Measurements from ENCODE around the gene C3orf80.
"Not testable (repeated sequence)": the region's sequence is repeated elsewhere in the genome, so short reads cannot be mapped to it uniquely, and the experiment has no call there.

The C3orf80 gene

DNA sequence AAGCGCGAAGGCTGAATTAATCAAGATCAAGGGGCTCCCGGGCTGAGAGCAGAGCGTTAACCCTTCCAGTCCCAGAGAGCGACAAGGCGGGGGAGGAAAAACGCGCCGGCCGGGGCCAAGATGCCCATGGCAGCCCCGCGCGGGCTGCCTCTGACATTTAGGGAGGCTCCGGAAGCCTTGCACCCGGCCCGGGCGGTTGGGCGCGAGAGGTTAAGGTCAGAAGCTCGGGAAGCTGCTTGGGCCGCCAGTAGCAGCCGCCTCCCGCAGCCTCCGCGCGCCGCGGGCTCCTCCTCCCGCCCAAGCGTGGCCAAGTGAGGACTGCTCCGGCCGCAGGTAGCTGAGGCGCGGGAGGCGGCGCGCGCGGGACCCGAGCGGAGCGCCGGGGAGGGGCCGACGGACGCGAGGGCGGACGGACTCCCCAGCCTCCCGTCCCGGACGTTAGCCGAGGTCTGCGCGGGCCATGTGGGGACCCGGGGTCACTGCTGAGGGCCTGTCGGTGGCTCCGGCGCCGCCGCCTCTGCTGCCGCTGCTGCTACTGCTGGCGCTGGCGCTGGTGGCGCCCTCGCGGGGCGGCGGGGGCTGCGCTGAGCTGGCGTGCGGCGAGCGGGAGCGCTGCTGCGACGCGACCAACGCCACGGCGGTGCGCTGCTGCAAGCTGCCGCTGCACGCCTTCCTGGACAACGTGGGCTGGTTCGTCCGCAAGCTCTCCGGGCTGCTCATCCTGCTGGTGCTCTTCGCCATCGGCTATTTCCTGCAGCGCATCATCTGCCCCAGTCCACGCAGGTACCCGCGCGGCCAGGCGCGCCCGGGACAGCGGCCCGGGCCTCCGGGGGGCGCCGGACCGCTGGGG, at the start of gene C3orf80:
C3orf80 (plus strand) TSS at position 247 of the 850 bp plus-strand sequence; CDS start at position 461, 214 bp downstream.
- DNase-seq = peak; percentile 58

DNA sequence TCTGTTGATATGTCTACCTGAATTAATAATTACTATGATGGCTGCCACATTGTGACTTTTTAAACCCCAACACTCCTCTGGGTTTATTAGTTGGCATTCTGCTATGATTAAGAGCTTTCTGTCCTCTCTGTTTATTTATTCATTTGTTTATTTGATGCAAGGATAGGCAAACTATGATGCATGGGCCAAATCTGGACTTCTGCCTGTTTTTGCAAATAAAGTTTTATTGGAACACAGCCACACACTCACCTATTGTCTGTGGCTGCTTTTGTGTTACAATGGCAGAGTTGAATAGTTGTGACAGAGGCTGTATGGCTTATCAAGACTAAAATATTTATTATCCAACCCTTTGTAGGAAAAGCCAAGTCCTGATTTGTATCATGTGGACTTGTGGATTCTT, 48.3 kb upstream of the C3orf80 start:
- no peak for DNase-seq

DNA sequence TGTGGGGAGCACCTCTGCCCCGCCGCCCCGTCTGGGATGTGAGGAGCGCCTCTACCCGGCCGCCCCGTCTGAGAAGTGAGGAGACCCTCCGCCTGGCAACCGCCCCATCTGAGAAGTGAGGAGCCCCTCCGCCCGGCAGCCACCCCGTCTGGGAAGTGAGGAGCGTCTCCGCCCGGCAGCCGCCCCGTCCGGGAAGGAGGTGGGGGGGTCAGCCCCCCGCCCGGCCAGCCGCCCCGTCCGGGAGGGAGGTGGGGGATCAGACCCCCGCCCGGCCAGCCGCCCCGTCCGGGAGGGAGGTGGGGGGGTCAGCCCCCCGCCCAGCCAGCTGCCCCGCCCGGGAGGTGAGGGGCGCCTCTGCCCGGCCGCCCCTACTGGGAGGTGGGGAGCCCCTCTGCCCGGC, 46.6 kb upstream of the C3orf80 start:
- not testable (repeated sequence) for DNase-seq

DNA sequence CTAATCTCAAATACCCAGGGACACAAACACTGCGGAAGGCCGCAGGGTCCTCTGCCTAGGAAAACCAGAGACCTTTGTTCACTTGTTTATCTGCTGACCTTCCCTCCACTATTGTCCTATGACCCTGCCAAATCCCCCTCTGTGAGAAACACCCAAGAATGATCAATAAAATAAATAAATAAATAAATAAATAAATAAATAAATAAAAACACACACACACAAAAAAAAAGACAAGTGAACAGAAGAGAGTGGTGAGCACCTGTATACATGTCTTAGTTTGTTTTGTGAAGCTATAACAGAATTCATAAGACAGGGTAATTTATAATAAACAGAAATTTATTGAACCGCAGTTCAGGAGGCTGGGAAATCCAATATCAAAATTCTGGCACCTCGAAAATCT, 45.8 kb upstream of the C3orf80 start:
- DNase-seq = not testable (repeated sequence)

DNA sequence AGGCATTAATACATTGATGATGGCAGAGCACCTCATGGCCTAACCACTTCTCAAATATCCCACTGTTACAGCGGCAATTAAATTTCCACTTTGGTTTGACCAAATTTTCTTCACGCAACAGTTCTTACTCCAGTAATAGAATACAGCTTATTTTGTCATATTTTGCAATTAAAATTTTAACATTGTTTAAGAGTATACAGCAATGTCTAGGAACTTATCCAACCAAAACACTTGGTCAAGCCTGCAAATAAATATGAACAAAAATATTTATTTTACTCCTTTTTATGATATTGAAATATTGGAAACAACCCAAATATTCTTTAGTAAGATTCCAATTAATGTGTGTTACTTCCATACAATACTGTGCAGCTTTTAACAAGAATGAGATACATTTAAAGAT, 45.3 kb upstream of the C3orf80 start:
- DNase-seq = no peak

DNA sequence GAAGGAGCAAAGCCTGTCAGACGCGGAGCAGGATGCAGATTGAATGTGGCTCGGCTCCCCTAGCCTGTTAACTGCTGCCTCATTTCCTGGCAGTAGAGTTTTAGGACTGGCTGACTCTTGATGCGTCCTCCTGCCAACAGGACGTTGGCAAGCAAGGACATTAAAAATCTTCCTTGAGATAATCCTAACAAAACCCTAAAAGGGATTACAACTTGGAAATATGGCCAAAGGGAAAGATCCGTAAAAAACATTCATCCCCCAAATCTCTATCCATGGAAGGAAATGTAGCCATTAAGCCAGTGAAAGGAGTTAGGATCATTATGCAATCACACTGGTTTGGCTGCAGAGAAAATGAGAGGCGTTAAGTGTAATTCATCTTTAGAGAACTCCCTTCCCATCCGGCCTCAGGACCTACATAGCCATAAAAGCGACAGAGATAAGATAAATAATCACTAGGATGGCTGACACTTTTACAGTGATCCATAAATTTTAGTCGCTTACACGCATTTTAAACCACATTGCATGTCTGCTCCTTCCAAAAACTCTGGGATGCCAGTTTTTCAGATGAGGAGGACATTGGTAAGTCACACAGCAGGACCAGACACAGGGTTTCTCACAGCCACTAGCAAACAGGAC, 44.5 kb upstream of the C3orf80 start:
- DNase-seq = no peak

DNA sequence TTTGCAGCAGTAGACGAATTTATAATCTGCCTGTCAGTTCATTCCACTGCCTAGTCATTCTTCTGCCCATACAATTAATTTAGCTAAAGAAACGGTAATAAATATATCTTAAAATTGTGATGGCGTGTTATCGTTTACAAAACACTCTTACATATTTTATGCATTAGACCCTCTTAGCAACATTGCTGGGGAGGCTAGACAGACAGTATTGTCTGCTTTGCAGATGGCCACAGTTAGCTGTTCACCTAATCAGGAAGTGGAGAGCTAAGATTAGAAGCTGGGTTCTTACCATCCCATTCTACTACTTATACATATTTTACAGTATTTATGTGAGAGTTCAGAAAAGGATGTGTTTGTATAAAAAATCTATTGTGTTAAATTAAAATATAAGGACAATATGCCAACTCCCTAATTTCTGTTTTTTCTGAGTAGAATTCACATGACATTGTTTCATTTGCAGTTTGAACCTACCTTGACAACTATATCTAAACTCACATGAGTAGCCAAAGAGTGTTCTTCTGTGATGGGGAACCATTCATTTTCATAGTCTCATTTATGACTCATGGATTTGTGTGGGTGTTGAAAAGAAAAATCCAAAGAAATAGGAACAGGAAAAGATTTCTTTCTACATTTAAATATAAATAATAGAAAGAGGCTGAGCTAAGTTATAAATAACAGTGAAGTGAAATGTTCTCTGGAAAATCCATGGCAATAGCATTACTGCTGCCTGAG, 41.7 kb upstream of the C3orf80 start:
- no peak for DNase-seq

DNA sequence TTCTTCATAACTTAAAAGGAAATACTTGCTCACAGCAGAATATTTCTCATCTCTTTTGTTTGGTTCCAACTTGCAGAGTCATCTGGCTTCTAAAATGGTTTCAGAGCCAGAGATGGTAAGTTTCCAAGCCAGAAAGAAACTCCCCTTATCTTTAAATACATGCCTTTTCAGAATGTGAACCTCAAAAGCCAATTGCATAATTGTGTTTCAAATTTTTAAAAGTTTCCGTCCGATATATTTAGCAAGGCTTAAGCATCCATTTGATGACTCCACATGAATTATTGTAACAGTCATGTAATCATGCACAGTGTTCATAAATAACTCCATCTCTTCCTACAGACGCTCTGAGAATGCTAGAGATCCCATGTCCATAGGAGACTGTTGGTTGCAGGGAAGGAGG, 40.6 kb upstream of the C3orf80 start:
- no peak for DNase-seq

DNA sequence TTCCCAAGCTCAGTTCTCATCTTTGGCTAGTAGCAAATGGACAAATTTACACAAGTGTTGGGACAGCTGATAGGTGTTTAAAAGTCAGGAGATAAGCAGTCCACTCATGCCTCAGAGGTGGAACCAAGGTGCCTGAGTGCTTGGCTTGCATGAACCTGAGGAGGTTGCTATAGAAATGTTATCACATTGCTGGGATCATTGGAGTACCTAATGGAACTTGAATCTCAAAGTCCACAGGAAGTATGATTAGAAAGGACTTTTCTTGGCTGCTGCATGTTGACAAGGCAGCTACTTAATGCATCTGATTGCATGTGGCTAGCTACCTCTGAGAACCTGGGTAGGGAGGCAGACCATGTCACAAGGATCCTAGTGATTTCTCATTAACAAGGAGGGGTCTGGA, 39.5 kb upstream of the C3orf80 start:
- no peak for DNase-seq

DNA sequence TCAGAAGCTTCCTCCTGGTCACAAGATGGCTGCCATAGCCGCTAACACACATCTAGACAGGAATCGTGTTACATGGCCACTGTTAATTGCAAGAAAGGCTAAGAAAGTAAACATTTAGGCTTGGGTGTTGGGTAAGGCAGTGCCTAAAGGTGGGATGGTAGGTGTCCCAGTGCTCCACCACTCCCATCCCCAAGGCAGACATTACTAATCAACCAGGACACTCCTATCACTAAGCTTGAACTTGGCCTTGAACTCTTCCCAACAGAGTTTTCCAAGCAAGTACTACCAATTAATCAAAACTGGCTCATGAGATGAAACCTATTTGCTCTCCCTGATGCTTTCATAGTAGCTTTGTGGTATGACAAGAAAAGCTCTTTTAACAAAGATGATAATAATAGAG, 37.9 kb upstream of the C3orf80 start:
- DNase-seq = no peak

DNA sequence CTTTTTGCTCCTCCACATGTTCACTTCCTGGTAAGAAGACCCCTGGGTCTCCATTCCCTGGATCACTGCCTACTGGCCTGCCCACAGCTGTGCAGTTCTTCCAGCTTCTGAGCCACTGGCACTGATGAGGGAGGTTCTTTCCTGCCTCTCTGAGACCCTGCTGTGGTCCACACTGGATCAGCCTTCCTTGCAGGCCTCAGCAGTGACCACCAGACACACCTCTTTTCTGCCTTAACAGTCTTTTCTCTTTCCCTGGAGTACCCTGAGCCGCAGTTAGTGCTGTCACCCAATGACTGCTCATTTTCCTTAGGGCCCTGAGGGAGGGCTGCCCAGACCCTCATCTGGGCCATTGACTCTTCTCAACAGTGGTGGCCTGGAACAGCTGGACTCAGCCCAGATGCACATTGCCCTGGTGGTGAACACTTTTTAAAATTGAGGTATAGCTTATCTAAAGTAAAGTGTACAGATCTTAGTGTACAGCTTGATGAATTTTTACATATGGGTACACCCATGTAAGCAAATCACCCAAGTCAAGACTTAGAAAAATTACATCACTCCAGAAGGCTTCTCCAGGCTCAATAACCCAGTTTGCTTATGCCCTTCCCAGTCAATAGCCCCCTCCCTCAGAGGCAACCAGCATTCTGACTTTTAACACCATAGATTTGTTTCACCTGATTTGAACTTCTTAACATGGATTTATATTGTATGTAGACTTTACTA, 32.8 kb upstream of the C3orf80 start:
- DNase-seq = no peak

DNA sequence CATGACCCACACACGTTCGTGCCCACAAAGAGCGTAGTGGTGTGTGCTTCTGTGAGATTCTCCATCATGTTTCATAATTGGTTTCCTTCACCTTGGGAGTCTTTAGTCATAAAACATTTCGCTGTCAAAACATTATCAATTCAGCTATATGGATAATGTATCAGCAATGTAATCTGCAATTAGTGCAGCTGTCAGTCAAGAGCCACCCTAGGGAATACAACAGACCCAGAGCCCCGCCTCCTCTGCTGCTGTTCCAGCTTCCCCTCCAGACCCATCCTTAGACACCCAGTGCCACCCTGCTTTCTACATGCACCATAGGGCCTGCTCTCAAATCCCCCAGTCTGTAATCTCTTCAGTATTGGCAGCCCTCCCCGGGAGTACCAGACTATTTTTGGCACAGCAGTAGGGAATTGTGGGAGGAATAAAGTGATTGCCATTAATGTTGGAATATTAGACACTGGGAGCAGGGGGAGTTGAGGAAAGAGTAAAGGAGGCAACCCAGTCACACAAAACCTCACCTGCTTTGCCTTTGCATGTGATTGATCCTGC, 31.5 kb upstream of the C3orf80 start:
- DNase-seq = no peak

DNA sequence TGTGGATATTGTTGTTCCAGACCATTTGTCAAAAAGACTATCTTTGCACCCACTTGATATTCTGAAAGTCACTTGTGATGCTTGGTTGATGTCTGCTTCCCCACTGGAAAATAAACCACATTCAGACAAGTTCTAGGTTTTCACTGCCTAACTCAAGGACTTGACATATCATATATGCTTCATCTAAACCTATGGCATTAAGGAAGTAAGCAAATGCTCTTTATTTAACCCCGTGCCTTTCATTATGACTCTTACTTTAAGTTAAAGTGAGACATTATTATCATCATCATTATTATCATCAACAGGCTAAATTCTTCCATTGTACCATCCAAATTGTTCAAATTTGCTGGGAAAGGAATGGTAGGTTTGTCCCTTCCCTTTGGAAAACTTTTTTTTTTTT, 30.8 kb upstream of the C3orf80 start:
- DNase-seq = no peak

DNA sequence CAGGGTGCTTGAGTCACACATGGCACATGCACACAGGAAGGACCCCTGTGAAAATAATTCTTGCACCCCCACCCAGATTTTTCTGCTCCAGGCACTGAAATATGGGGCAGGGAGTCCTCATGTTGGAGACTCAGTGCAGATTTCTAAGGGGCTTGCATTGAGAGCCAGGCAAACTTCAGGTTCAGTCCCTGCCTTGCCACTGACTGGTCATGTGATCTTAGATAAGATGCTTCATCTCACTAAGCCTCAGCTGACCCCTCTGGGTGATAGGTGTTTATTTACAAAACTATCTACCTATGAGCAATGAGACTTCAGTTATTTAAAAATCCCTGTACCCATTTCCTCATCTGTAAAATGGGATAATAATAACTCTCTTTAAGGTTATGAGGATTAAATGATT, 30.1 kb upstream of the C3orf80 start:
- no peak for DNase-seq

DNA sequence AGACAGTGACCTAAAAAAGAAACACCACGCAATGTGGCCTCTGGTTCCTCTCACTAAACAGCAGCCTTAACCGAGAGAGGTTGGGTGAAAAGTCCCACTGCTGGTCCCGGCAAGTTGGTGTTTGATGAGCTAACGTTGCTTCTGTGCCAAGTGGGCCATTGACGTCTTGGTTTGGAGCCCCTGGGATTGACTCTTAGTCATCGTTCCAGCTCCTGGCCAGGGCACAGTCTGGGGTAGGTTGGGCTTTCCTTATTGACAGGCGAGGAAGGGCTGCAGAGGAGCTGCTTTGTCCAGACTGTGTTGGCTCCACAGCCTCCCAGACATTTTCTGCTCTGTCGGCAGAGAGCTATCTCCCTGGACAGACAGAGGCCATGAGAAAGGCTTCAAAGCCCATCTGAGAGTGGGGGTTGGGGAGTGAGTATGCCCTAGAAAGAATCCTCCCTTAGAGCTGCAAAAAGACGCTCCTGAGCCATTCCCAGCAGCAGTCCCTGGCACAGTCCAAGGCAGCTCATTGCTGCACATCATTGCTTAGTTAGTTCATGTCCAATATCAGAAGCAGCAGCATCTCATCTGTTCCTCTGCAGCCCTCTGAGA, 28.6 kb upstream of the C3orf80 start:
- DNase-seq = no peak

DNA sequence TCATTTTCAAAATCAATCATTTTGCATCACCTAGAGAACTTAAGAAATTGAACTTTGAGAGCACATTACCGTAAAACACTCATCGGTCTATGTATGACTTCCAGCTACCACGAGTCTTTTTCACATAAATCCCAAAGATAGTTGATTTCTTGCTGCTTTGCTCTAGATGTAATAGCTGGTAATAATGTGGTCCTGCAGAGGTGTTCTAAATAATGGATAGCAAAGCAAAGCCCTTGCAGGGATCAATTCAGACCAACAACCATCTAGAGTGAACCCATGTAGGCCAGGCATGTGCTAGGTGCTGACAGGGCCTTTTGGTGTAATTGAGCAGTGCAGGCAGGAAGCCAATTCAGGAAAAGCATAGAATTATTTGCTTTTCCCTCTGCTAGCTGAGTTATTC, 26.1 kb upstream of the C3orf80 start:
- no peak for DNase-seq

DNA sequence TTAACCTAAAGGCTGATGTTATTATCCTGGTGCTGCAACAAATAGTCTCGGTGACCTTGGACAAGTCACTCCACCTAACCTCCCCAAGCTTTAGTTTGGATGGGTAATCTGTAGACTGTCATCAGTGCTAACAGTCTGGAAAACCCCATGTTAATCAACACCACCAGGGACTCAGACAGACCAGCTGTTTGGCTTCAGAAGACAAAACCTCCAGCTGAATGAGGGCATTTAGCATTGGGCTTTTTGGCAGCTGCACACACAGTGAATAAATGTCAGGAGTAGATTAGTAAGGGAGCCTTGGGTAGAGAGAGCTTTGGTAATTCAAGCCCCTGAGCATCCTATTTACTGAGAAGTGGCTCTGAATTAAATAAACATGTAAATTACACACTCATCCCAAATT, 24.9 kb upstream of the C3orf80 start:
- DNase-seq = no peak

DNA sequence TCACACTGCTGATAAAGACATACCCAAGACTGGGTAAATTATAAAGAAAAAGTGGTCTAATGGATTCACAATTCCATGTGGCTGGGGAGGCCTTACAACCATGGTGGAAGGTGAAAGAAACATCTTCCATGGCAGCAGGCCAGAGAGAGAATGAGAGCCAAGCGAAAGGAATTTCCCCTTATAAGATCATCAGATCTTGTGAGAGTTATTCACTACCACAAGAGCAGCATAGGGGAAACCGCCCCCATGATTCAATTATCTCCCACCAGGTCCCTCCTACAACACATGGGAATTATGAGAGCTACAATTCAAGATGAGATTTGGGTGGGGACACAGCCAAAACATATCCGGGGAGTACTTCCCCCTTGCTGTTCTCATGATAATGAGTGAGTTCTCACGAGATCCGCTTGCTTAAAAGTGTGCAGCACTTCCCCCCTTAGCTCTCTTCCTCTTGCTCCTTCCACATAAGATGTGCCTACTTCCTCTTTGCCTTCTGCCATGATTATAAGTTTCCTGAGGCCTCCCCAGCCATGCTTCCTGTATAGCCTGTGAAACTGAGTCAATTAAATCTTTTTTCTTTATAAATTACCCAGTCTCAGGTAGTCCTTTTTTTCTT, 20.7 kb upstream of the C3orf80 start:
- DNase-seq = not testable (repeated sequence)

DNA sequence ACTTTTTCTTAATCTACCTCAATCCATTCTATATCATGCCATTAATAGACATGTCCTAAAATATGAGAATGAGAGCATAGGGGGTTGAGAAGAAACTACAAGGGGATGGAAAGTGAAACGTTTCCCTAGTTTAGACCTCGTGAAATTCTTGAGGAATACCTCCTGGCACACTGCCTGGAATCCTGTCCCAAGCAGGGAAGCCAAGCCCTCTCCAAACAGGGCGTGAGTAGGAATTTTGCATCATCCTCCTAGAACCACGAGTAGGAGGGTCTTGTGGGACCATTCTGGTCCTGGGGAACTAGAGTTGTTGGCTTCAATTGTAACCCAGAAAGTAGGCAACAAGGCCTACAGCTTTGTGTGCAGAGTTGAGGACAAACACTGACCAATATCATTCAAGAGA, 19.6 kb upstream of the C3orf80 start:
- DNase-seq = no peak

DNA sequence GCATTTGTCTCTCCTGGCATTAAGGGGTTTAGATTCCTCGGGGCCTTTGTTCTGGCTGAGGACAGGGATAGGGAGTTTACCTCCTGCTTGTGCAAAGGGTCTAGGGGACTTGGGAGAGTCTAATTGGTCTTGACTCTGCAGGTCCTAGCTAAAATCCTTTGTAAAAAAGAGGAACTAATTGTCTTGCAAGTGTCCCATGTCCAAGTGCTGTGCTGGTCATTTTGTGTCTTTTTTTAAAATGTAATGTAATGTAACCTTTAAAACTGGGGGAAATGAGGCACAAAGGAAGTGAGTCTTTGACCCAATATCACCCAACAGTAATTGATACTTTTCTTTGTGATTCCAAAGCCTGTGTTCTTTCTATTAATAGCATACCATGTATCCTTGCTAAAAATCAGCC, 14.9 kb upstream of the C3orf80 start:
- DNase-seq = no peak

DNA sequence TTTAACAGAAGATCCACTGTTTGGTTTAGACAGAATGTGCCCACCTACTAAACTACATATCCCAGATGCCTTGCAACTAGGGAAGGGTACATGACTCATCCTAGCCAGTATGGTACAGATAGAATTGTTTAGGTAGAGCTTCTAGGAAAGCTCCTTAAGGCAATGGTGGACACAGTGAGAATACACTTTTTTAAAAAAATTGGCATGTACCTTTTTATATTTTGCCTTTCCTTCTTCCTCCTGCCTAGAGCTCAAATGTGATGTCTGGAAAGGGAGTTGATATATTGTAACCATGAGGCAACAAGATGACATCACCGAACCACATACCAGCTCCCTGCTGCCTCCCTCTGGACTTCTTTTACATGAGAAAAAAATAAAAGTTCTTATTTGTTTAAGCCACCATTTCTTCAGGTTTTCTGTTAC, 14.4 kb upstream of the C3orf80 start:
- DNase-seq = no peak

DNA sequence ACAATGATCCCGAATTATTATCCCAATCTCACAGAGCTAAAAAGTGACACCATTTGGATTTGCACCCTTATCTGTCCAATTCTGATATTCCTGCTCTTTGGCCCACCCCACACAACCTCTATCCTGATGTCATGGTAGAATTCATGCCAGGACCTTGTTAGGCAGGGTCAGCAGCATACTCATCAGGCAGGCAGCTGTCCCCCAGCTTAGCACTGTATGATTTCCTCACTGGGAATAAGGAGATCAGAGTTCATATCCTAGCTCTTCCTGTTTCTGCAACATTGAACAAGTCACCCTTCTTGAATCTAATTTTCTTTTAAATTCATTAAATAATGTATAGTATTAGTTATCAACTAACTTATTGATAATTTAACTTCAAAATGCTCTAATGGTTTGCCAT, 12.0 kb upstream of the C3orf80 start:
- no peak for DNase-seq

All from T1000 (cell line).